Neural cell (in vitro differentiated cells): ENCODE results near the gene FGF14. TPM values are rescaled to one million over a fixed set of nuclear protein-coding genes. Genes with fewer than 3 reads are reported as not detected.

Experiments used
- H2AFZ ChIP-seq: fragments of 200-600, 300-800 bp; sonication (generic), shearing (Covaris generic); 2 replicates; pipeline ENCODE4 v1.6.0; 2014; ENCODE audit warnings: low read depth, mild to moderate bottlenecking, antibody characterized with exemption, low read length, moderate library complexity
- H3F3A ChIP-seq: fragments of 200-600 bp; shearing (Covaris generic); 2 replicates; pipeline ENCODE4 v1.6.1; 2016; ENCODE audit warnings: mild to moderate bottlenecking, moderate library complexity, mixed read lengths, antibody characterized with exemption, low read length; ENCODE audit not compliant: insufficient read depth, poor library complexity, severe bottlenecking
- H3K27ac ChIP-seq: fragments of 200-600, 300-800 bp; sonication (generic), shearing (Covaris generic); 2 replicates; pipeline ENCODE4 v1.5.1; 2014; ENCODE audit warnings: mild to moderate bottlenecking, low read length, moderate library complexity
- H3K27me3 ChIP-seq: fragments of 300-800, 200-600 bp; sonication (generic), shearing (Covaris generic); 2 replicates; pipeline ENCODE4 v1.6.0; 2014; ENCODE audit warnings: mild to moderate bottlenecking, low read depth, low read length, moderate library complexity; ENCODE audit not compliant: insufficient read depth
- H3K36me3 ChIP-seq: fragments of 300-800, 200-600 bp; sonication (generic), shearing (Covaris generic); 2 replicates; pipeline ENCODE4 v1.5.1; 2014; ENCODE audit warnings: mild to moderate bottlenecking, antibody characterized with exemption, low read length, moderate library complexity; ENCODE audit not compliant: insufficient read depth
- H3K4me2 ChIP-seq: fragments of 300-800, 200-600 bp; sonication (generic), shearing (Covaris generic); 2 replicates; pipeline ENCODE4 v1.6.0; 2014; ENCODE audit warnings: mild to moderate bottlenecking, low read length
- H3K4me3 ChIP-seq: fragments of 300-800, 200-600 bp; sonication (generic), shearing (Covaris generic); 2 replicates; pipeline ENCODE4 v1.5.1; 2014; ENCODE audit warnings: mild to moderate bottlenecking, low read length, moderate library complexity
- H3K79me2 ChIP-seq: fragments of 200-600 bp; shearing (Covaris generic); replicated peaks from 2 replicates; pipeline ENCODE4 v1.6.0; 2014; ENCODE audit warnings: mild to moderate bottlenecking, low read length, moderate library complexity; ENCODE audit not compliant: insufficient read depth
- H3K9ac ChIP-seq: fragments of 300-800, 200-600 bp; sonication (generic), shearing (Covaris generic); 2 replicates; pipeline ENCODE4 v1.6.1; 2016; ENCODE audit warnings: mild to moderate bottlenecking, low read length, mixed read lengths
- H3K9me2 ChIP-seq: fragments of 200-600 bp; shearing (Covaris generic); 2 replicates; pipeline ENCODE4 v1.6.1; 2016; ENCODE audit warnings: mild to moderate bottlenecking, low read length, mixed read lengths; ENCODE audit not compliant: insufficient read depth
- H3K9me3 ChIP-seq: fragments of 200-600, 300-800 bp; sonication (generic), shearing (Covaris generic); 2 replicates; pipeline ENCODE4 v1.6.1; 2016; ENCODE audit warnings: mild to moderate bottlenecking, mixed run types, low read length, moderate library complexity, mixed read lengths
- H4K20me1 ChIP-seq: fragments of 200-600 bp; shearing (Covaris generic); 2 replicates; pipeline ENCODE4 v1.6.1; 2016; ENCODE audit warnings: mild to moderate bottlenecking, mixed run types; ENCODE audit not compliant: insufficient read depth
- CTCF ChIP-seq: fragments of 450-650 bp; IDR thresholded peaks from 2 replicates; pipeline ENCODE4 v1.5.1; 2014; ENCODE audit warnings: antibody characterized with exemption, mild to moderate bottlenecking, moderate library complexity; ENCODE audit not compliant: poor library complexity, severe bottlenecking
- EP300 ChIP-seq: fragments of 450-650 bp; conservative IDR thresholded peaks from 2 replicates; pipeline ENCODE4 v1.6.1; 2014; ENCODE audit warnings: antibody characterized with exemption, mild to moderate bottlenecking, moderate library complexity; ENCODE audit not compliant: poor library complexity, severe bottlenecking
- EZH2 ChIP-seq: fragments of 200-600, 300-800 bp; shearing (Covaris generic), sonication (generic); IDR thresholded peaks from 2 replicates; pipeline ENCODE4 v1.6.1; 2014; ENCODE audit warnings: antibody characterized with exemption, low read length, borderline replicate concordance, mild to moderate bottlenecking; ENCODE audit not compliant: insufficient read depth, poor library complexity, severe bottlenecking
- MXI1 ChIP-seq: fragments of 450-650 bp; conservative IDR thresholded peaks from 2 replicates; pipeline ENCODE4 v1.6.1; 2014; ENCODE audit warnings: antibody characterized with exemption, mild to moderate bottlenecking; ENCODE audit not compliant: poor library complexity, severe bottlenecking
- POLR2AphosphoS5 ChIP-seq: IDR thresholded peaks from 2 replicates; pipeline ENCODE4 v1.6.1; 2012
- RAD21 ChIP-seq: fragments of 450-650 bp; conservative IDR thresholded peaks from 2 replicates; pipeline ENCODE4 v1.6.1; 2014; ENCODE audit warnings: antibody characterized with exemption, mild to moderate bottlenecking, moderate library complexity
- REST ChIP-seq: IDR thresholded peaks from 2 replicates; pipeline ENCODE4 v1.6.1; 2012; ENCODE audit warnings: borderline replicate concordance
- SMC3 ChIP-seq: fragments of 450-650 bp; conservative IDR thresholded peaks from 2 replicates; pipeline ENCODE4 v1.6.1; 2014; ENCODE audit warnings: antibody characterized with exemption, mild to moderate bottlenecking, moderate library complexity; ENCODE audit not compliant: poor library complexity
- TAF1 ChIP-seq: IDR thresholded peaks from 2 replicates; pipeline ENCODE4 v1.6.1; 2012; ENCODE audit warnings: low read depth
- polyA plus RNA-seq: library from polyadenylated mRNA; depleted of rRNA; stranded (reverse); fragments of >200 nt; gene quantifications from 2 replicates; pipeline ENCODE4 v1.2.3, GENCODE V29; 2014

The FGF14 gene
- polyA plus RNA-seq, 1 donor from 2014 or later, result 36.4 TPM

GRCh38 chr13:102169471-102170015 lies 232.3 kb downstream of the FGF14 start:
- Histone ChIP-seq H3K36me3 (no peaks in the 10 kb centered on the region), H4K20me1 (no peaks in the 10 kb centered on the region), H3K4me2 (no peak overlapping the region), H3K9me3 (no peaks in the 10 kb centered on the region), H3F3A (no peaks in the 10 kb centered on the region), H3K27ac (no peak overlapping the region), H3K9me2 (no peaks in the 10 kb centered on the region), H3K9ac (no peak overlapping the region), H2AFZ (no peak overlapping the region), H3K27me3 (no peaks in the 10 kb centered on the region), H3K79me2 (no peaks in the 10 kb centered on the region), H3K4me3 (no peak overlapping the region)
- no peak for TF ChIP-seq RAD21
- no peak for TF ChIP-seq EZH2
- TF ChIP-seq TAF1, result no peak
- no peak for TF ChIP-seq CTCF
- TF ChIP-seq REST, result no peak
- no peak for TF ChIP-seq SMC3
- no peak for TF ChIP-seq POLR2AphosphoS5
- no peak for TF ChIP-seq MXI1
- TF ChIP-seq EP300, result no peak

- H4K20me1 ChIP-seq, result no peaks in the 10 kb centered on the region
- no peaks in the 10 kb centered on the region for H3K27me3 ChIP-seq
- H2AFZ ChIP-seq, result no peak overlapping the region
- no peak overlapping the region for H3K27ac ChIP-seq
- H3K4me2 ChIP-seq, result no peak overlapping the region
- no peaks in the 10 kb centered on the region for H3K9me3 ChIP-seq
- no peaks in the 10 kb centered on the region for H3K79me2 ChIP-seq
- no peak overlapping the region for H3K9ac ChIP-seq
- no peaks in the 10 kb centered on the region for H3F3A ChIP-seq
- no peak overlapping the region for H3K4me3 ChIP-seq
- no peak for TF ChIP-seq CTCF
- H3K9me2 ChIP-seq, result no peaks in the 10 kb centered on the region
- H3K36me3 ChIP-seq, result no peaks in the 10 kb centered on the region
These were observed 249.1 kb downstream of the FGF14 start for GRCh38 chr13:102152790-102153189.
